SU-DHL-6 (cell line): ENCODE measurements around the gene BCL2L1.

Experiments used
- H2AFZ ChIP-seq: fragments of 200-600 bp; sonication (generic); 2 replicates; pipeline ENCODE4 v1.6.1; 2014; ENCODE audit warnings: low read depth, mild to moderate bottlenecking, moderate library complexity, mixed read lengths, antibody characterized with exemption, low read length; ENCODE audit not compliant: severe bottlenecking
- H3F3A ChIP-seq: fragments of 200-600 bp; shearing (Covaris generic); 2 replicates; pipeline ENCODE4 v1.6.0; 2016; ENCODE audit warnings: antibody characterized with exemption, mild to moderate bottlenecking; ENCODE audit not compliant: insufficient read depth
- H3K27ac ChIP-seq: fragments of 200-600 bp; sonication (generic); 2 replicates; pipeline ENCODE4 v1.5.1; 2016; ENCODE audit warnings: low read depth, mild to moderate bottlenecking, low read length, moderate library complexity, mixed read lengths
- H3K27me3 ChIP-seq: fragments of 200-600 bp; sonication (generic), shearing (Covaris generic); 2 replicates; pipeline ENCODE4 v1.6.0; 2014; ENCODE audit warnings: mild to moderate bottlenecking, low read length
- H3K36me3 ChIP-seq: fragments of 200-600 bp; sonication (generic); 2 replicates; pipeline ENCODE4 v1.6.1; 2014; ENCODE audit warnings: mild to moderate bottlenecking, low read length, mixed read lengths
- H3K4me2 ChIP-seq: fragments of 300-600, 200-600 bp; shearing (Covaris generic), sonication (generic); 2 replicates; pipeline ENCODE4 v1.6.0; 2014; ENCODE audit warnings: low read length, low read depth, mild to moderate bottlenecking; ENCODE audit not compliant: poor library complexity, severe bottlenecking
- H3K4me3 ChIP-seq: fragments of 200-600 bp; sonication (generic); 2 replicates; pipeline ENCODE4 v1.5.1; 2014; ENCODE audit warnings: antibody characterized with exemption, low read length, mild to moderate bottlenecking, mixed read lengths; ENCODE audit not compliant: insufficient read depth, poor library complexity, severe bottlenecking
- H3K79me2 ChIP-seq: fragments of 200-600 bp; sonication (generic); 2 replicates; pipeline ENCODE4 v1.6.1; 2014; ENCODE audit warnings: mild to moderate bottlenecking, low read length, moderate library complexity; ENCODE audit not compliant: insufficient read depth
- H3K9ac ChIP-seq: fragments of 200-600 bp; sonication (generic); 2 replicates; pipeline ENCODE4 v1.7.0; 2014; ENCODE audit warnings: mild to moderate bottlenecking, low read length
- H3K9me2 ChIP-seq: fragments of 200-600 bp; sonication (generic); replicated peaks from 2 replicates; pipeline ENCODE4 v1.6.1; 2014; ENCODE audit warnings: low read length; ENCODE audit not compliant: insufficient read depth
- H3K9me3 ChIP-seq: fragments of 200-600 bp; sonication (generic); 2 replicates; pipeline ENCODE4 v1.6.1; 2014; ENCODE audit warnings: low read length, mixed read lengths; ENCODE audit not compliant: insufficient read depth
- H4K20me1 ChIP-seq: fragments of 200-600 bp; sonication (generic); 2 replicates; pipeline ENCODE4 v1.6.1; 2014; ENCODE audit warnings: low read depth, mild to moderate bottlenecking, antibody characterized with exemption, low read length, moderate library complexity, mixed read lengths
- CTCF ChIP-seq: fragments of 200-600 bp; sonication (generic); IDR thresholded peaks from one replicate; pipeline ENCODE4 v1.5.1; 2017; ENCODE audit warnings: antibody characterized with exemption, mild to moderate bottlenecking, low read length, moderate library complexity; ENCODE audit not compliant: insufficient read depth, poor library complexity, severe bottlenecking
- EZH2phosphoT487 ChIP-seq: fragments of 200-600 bp; sonication (generic), shearing (Covaris generic); conservative IDR thresholded peaks from 2 replicates; pipeline ENCODE4 v1.6.1; 2018; ENCODE audit warnings: mild to moderate bottlenecking, antibody characterized with exemption, low read length, moderate library complexity, mixed read lengths

BCL2L1 gene

GRCh38 chr20:31664696-31665354 is 57.8 kb downstream of the BCL2L1 start:
- Histone ChIP-seq H2AFZ (no peak overlapping the region), H3K9me2 (no peaks in the 10 kb centered on the region), H3K4me2 (no peak overlapping the region), H3K79me2 (no peaks in the 10 kb centered on the region), H3F3A (peaks cover 6% of the 10 kb centered on the region; the same call in 1 of the 2 replicates), H4K20me1 (no peaks in the 10 kb centered on the region), H3K36me3 (no peaks in the 10 kb centered on the region), H3K27ac (no peak overlapping the region), H3K9ac (no peak overlapping the region), H3K9me3 (no peaks in the 10 kb centered on the region), H3K27me3 (no peaks in the 10 kb centered on the region), H3K4me3 (no peak overlapping the region)
- no peak for TF ChIP-seq CTCF
- TF ChIP-seq EZH2phosphoT487 = no peak

DNA sequence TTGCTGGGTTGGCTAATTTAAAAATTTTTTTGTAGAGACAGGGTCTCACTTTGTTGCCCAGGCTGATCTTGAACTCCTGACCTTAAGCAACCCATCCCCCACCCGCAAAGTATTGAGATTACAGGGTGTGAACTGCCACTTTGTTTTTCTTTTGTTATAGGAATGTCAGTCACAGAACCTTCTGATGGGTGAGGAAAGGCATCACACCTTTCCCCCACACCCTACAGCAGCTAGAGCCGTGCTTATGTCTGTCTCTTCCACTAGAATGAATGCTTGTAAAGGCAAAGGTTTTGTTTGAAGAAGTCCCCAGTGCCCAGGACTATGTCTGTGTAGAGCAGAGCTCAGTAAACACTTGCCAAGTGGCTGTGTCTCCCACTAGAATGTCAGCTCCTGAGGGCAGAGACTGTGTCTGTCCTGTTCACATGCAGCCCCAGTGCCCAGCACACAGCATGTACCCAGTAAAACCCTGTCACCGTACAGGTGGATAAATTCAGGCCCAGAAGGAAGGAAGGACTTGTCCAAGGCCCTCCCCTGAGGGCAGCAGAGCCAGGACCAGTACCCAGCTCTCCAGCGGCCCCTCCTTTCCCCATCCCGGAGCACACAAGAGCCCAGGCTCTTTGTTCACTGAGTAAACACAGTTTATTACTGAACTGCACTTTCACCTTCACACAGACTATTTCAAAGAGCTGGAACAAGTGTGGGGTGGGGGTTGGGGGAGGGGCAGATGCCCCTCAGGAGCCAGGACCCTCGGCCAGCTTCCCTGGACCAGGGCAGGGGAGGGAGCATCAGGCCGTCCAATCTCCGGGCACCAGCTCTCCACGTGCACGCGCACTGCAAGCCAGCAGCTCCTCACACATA is 58.6 kb downstream of the BCL2L1 start:
- TF ChIP-seq EZH2phosphoT487 = no peak
- TF ChIP-seq CTCF = no peak
- H3K27me3 ChIP-seq = no peaks in the 10 kb centered on the region
- no peak overlapping the region for H3K4me3 ChIP-seq
- no peaks in the 10 kb centered on the region for H3K36me3 ChIP-seq
- no peaks in the 10 kb centered on the region for H3K79me2 ChIP-seq
- H3K9me2 ChIP-seq = no peaks in the 10 kb centered on the region
- H3K9me3 ChIP-seq = no peaks in the 10 kb centered on the region
- no peak overlapping the region for H2AFZ ChIP-seq
- H3K27ac ChIP-seq = no peak overlapping the region
- no peak overlapping the region for H3K4me2 ChIP-seq
- H3K9ac ChIP-seq = no peak overlapping the region
- H3F3A ChIP-seq = peaks cover 6% of the 10 kb centered on the region; the same call in 1 of the 2 replicates
- no peaks in the 10 kb centered on the region for H4K20me1 ChIP-seq

DNA sequence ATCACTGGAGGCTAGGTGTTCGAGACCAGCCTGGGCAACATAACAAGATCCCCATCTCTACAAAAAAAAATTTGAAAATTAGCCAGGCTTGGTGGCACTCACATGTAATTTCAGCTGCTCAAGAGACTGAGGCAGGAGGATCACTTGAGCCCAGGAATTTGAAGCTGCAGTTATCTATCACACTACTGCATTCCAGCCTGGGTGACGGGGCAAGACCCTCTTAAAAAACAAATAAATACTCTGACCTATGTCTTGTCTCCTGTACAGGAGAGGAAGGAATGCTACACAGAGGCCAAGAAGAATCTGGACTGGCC is 59.2 kb downstream of the BCL2L1 start:
- Histone ChIP-seq H4K20me1 (no peaks in the 10 kb centered on the region), H3K4me2 (no peak overlapping the region), H3K9ac (no peak overlapping the region), H3K27me3 (no peaks in the 10 kb centered on the region), H3K9me2 (no peaks in the 10 kb centered on the region), H3K27ac (no peak overlapping the region), H2AFZ (no peak overlapping the region), H3K36me3 (no peaks in the 10 kb centered on the region), H3K9me3 (no peaks in the 10 kb centered on the region), H3K79me2 (no peaks in the 10 kb centered on the region), H3K4me3 (no peak overlapping the region), H3F3A (peaks cover 6% of the 10 kb centered on the region; the same call in 1 of the 2 replicates)
- no peak for TF ChIP-seq EZH2phosphoT487
- no peak for TF ChIP-seq CTCF
